Spleen (tissue), 11 donors: ENCODE results near the gene PUS1. TPM values are rescaled to one million over a fixed set of nuclear protein-coding genes. Genes with fewer than 3 reads are reported as not detected.
"Not testable (repeated sequence)": the region's sequence is repeated elsewhere in the genome, so short reads cannot be mapped to it uniquely, and the experiment has no call there.

Experiments used
- DNase-seq: peaks from one replicate; pipeline ENCODE4 v3.0.0-alpha.2; 2020
- H3K27ac ChIP-seq, 8 donors: fragments of 200-600 bp; sonication (generic) in 7 of 8; 1 replicate in 4 of 8; 2 replicates in 4 of 8; pipeline versions ENCODE4 v1.5.0 to v1.8.0; 2016 to 2021; ENCODE audit warnings: inconsistent platforms in 4 of 8, mild to moderate bottlenecking in 4 of 8, moderate library complexity in 1 of 8
- H3K27me3 ChIP-seq, 7 donors: fragments of 200-600 bp; sonication (generic) in 6 of 7; replicated peaks in 1 of 7; 1 replicate in 4 of 7; 2 replicates in 3 of 7; pipeline versions ENCODE4 v1.5.0 to v1.8.0; 2016 to 2021; ENCODE audit warnings: inconsistent platforms in 3 of 7, mild to moderate bottlenecking in 1 of 7
- H3K36me3 ChIP-seq, 6 donors: fragments of 200-600 bp; sonication (generic) in 5 of 6; 1 replicate in 4 of 6; 2 replicates in 2 of 6; pipeline versions ENCODE4 v1.5.0 to v1.8.0; 2016 to 2021; ENCODE audit warnings: inconsistent platforms in 2 of 6
- H3K4me1 ChIP-seq, 6 donors: fragments of 200-600 bp; sonication (generic) in 5 of 6; 1 replicate in 3 of 6; 2 replicates in 3 of 6; pipeline versions ENCODE4 v1.5.0 to v1.8.0; 2016 to 2021; ENCODE audit warnings: inconsistent platforms in 3 of 6
- H3K4me3 ChIP-seq, 8 donors: fragments of 200-600 bp; sonication (generic) in 7 of 8; 1 replicate in 4 of 8; 2 replicates in 4 of 8; pipeline versions ENCODE4 v1.5.0 to v1.8.0; 2016 to 2021; ENCODE audit warnings: inconsistent platforms in 4 of 8, mild to moderate bottlenecking in 4 of 8, moderate library complexity in 2 of 8
- H3K9me3 ChIP-seq, 8 donors: fragments of 200-600 bp; sonication (generic) in 7 of 8; 1 replicate in 4 of 8; 2 replicates in 4 of 8; pipeline versions ENCODE4 v1.5.0 to v1.8.0; 2016 to 2021; ENCODE audit warnings: inconsistent platforms in 4 of 8
- CTCF ChIP-seq, 11 experiments: fragments of 200-600 bp in 7 of 11; fragments of 450-650 bp in 4 of 11; sonication (generic) in 4 of 11; IDR thresholded peaks in 8 of 11; conservative IDR thresholded peaks in 3 of 11; 1 replicate in 7 of 11; 2 replicates in 4 of 11; pipeline versions ENCODE4 v1.4.0 to v1.8.0; 2016 to 2021; ENCODE audit warnings: antibody characterized with exemption in 11 of 11, inconsistent platforms in 4 of 11, mild to moderate bottlenecking in 1 of 11
- POLR2A ChIP-seq, 3 donors: fragments of 450-650 bp; IDR thresholded peaks; one replicate each; pipeline ENCODE4 v1.5.1; 2017; ENCODE audit warnings: antibody characterized with exemption in 3 of 3, mild to moderate bottlenecking in 1 of 3
- POLR2AphosphoS5 ChIP-seq, 3 donors: sonication (generic); formaldehyde crosslinking; IDR thresholded peaks; one replicate each; pipeline ENCODE4 v1.5.1; 2017; ENCODE audit warnings: antibody characterized with exemption in 3 of 3
- WGBS, 5 donors: extraction: QIAGEN DNeasy Blood & Tissue Kit in 3 of 5; methylation state at CpG; one replicate each; pipeline versions ENCODE4 v1.1.5 to v1.1.7; 2013 to 2018; 5-methylcytosine and 5-hydroxymethylcytosine counted together
- intact Hi-C: fragments of 100-400 bp; cut with DNase I; formaldehyde crosslinking; loops from one replicate; pipeline ENCODE4 v1.15.0; 2023; ENCODE audit warnings: low total_unique reads
- polyA plus RNA-seq, 3 donors: library from polyadenylated mRNA; stranded (reverse); fragments of 200-250 nt; gene quantifications; one replicate each; pipeline ENCODE4 v1.2.1, GENCODE V29; 2013
- total RNA-seq, 7 donors: library from RNA; depleted of rRNA in 3 of 7; stranded (reverse); fragments of >200 nt in 3 of 7; fragmentation: NEBNext Ultra II Directional in 4 of 7; extraction: Animal tissue kit (Norgen Biotek cat#: 25700) in 4 of 7; gene quantifications; one replicate each; pipeline versions ENCODE4 v1.1.0 to v1.2.1, GENCODE V29; 2016 to 2021
- donor health status: healthy with polysubstance abuse.
- donor health status: DM: no; HTN: no; CAD: no; lungs with moderate emphysema.
- donor health status: DM: no; HTN: no; CAD: no.
- donor health status: Bipolar disorder and iron deficiency.
- donor health status: healthy.
- donor health status: DM: no; HTN: no; CAD: no.
- donor health status: DM: yes; HTN: yes; CAD: no.

Gene PUS1
- total and polyA plus RNA-seq, 10 donors, result 16.0 to 46.5 (median 30.0) TPM

GRCh38 chr12:131982041-131982440 lies 53.0 kb downstream of the PUS1 start:
- Histone ChIP-seq H3K4me1 (peaks cover 0 to 26% (median 0%) of the 10 kb centered on the region in 6 donors), H3K27me3 (no peaks in the 10 kb centered on the region), H3K27ac (no peak overlapping the region), H3K36me3 (peaks cover 0 to 96% (median 71%) of the 10 kb centered on the region in 6 donors), H3K4me3 (no peak overlapping the region), H3K9me3 (no peaks in the 10 kb centered on the region)
- no peak for TF ChIP-seq CTCF (IDR thresholded peaks at IDR 0.05 in 8 of 11, conservative IDR thresholded peaks at IDR 0.05 in 3 of 11)
- peak in 1 of 3 donors; percentile 21 for TF ChIP-seq POLR2AphosphoS5 (IDR thresholded peaks at IDR 0.05)
- no peak for TF ChIP-seq POLR2A (IDR thresholded peaks at IDR 0.05)
- intact Hi-C loops, result no loop called here
- WGBS, 5 donors, result 95 to 98% (median 96%) methylated on average over 12 to 17 of the region's 17 CpGs
- no peak for DNase-seq

DNA sequence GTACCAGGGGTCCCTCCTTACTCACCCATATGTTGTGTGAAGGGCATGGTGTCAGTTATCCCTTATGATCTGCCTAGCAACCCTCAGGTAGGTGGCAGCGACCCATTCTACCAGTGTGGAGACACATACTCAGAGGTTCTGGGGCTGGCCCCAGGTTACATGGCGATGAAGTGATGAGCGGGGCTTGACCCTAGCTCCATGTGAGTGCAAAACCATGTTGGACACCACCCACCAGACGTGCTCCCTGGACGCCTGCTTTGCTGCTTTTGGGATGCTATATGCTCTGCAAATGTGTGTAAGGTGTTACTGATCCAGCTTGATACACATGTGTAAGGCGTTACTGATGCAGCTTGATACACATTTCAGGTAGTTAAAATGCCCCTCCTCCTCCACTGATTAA lies 54.0 kb downstream of the PUS1 start:
- Histone ChIP-seq H3K9me3 (no peaks in the 10 kb centered on the region), H3K4me1 (peaks cover 0 to 26% (median 0%) of the 10 kb centered on the region in 6 donors), H3K27ac (no peak overlapping the region), H3K4me3 (no peak overlapping the region), H3K36me3 (peaks cover 0 to 100% (median 81%) of the 10 kb centered on the region in 6 donors), H3K27me3 (no peaks in the 10 kb centered on the region)
- intact Hi-C loops, result no loop called here
- WGBS, 5 donors, result 94 to 98% (median 96%) methylated on average over 6 of the region's 6 CpGs
- TF ChIP-seq POLR2A (IDR thresholded peaks at IDR 0.05) (no peak), POLR2AphosphoS5 (IDR thresholded peaks at IDR 0.05) (no peak)
- DNase-seq, result no peak

GRCh38 chr12:131983554-131983953 lies 54.5 kb downstream of the PUS1 start:
- no peaks in the 10 kb centered on the region for H3K27me3 ChIP-seq
- TF ChIP-seq CTCF (IDR thresholded peaks at IDR 0.05 in 8 of 11, conservative IDR thresholded peaks at IDR 0.05 in 3 of 11), result no peak
- no peak for TF ChIP-seq POLR2A (IDR thresholded peaks at IDR 0.05)
- TF ChIP-seq POLR2AphosphoS5 (IDR thresholded peaks at IDR 0.05), result no peak

GRCh38 chr12:131984334-131984733 lies 55.3 kb downstream of the PUS1 start:
- no peaks in the 10 kb centered on the region for H3K27me3 ChIP-seq
- peak overlapping the region in 4 of 8 donors; percentile 69 to 82 (median 80) for H3K27ac ChIP-seq
- WGBS, 5 donors, result 48 to 64% (median 55%) methylated on average over 3 of the region's 3 CpGs
- no peak for TF ChIP-seq POLR2AphosphoS5 (IDR thresholded peaks at IDR 0.05)
- no peak for TF ChIP-seq POLR2A (IDR thresholded peaks at IDR 0.05)
- no peak for TF ChIP-seq CTCF (IDR thresholded peaks at IDR 0.05 in 8 of 11, conservative IDR thresholded peaks at IDR 0.05 in 3 of 11)
- intact Hi-C loops, result no loop called here
- H3K9me3 ChIP-seq, result no peaks in the 10 kb centered on the region
- no peak overlapping the region for H3K4me3 ChIP-seq
- H3K36me3 ChIP-seq, result peaks cover 4 to 100% (median 94%) of the 10 kb centered on the region in 6 donors
- peaks cover 0 to 26% (median 0%) of the 10 kb centered on the region in 6 donors for H3K4me1 ChIP-seq
- DNase-seq, result no peak

More at GRCh38 chr12:131983554-131983953, 54.5 kb downstream of the PUS1 start:
- no peak overlapping the region for H3K4me3 ChIP-seq
- DNase-seq, result no peak
- WGBS, 5 donors, result 89 to 91% (median 91%) methylated on average over 6 of the region's 6 CpGs
- H3K9me3 ChIP-seq, result no peaks in the 10 kb centered on the region
- no peak overlapping the region for H3K27ac ChIP-seq
- peaks cover 0 to 26% (median 0%) of the 10 kb centered on the region in 6 donors for H3K4me1 ChIP-seq
- peaks cover 3 to 100% (median 86%) of the 10 kb centered on the region in 6 donors for H3K36me3 ChIP-seq
- intact Hi-C loops, result no loop called here

GRCh38 chr12:131985510-131985875 lies 56.4 kb downstream of the PUS1 start:
- intact Hi-C loops, H3K27me3 ChIP-seq, H3K9me3 ChIP-seq, DNase-seq: not testable (repeated sequence)
- Histone ChIP-seq H3K36me3 (peaks cover 4 to 100% (median 92%) of the 10 kb centered on the region in 6 donors), H3K4me3 (peak overlapping the region in 2 of 8 donors; percentile 22 to 51), H3K4me1 (peaks cover 0 to 26% (median 0%) of the 10 kb centered on the region in 6 donors), H3K27ac (peak overlapping the region in 7 of 8 donors; percentile 57 to 82 (median 78))
- WGBS, 5 donors, result 62 to 90% (median 66%) methylated on average over 11 of the region's 11 CpGs
